Myocyte (in vitro differentiated cells): ENCODE data around the gene OR13J1. TPM values are rescaled to one million over a fixed set of nuclear protein-coding genes. Genes with fewer than 3 reads are reported as not detected.
A peak's percentile ranks its signal among the peaks of the same experiment; 100 is the strongest.

Experiments
- DNase-seq: peaks from one replicate; pipeline ENCODE4 v3.0.0-alpha.2; 2012; ENCODE audit warnings: low read depth
- total RNA-seq: library from RNA; depleted of rRNA; stranded (reverse); fragments of >200 nt; gene quantifications from 2 replicates; pipeline ENCODE4 v1.2.3, GENCODE V29; 2014

OR13J1 gene
- total RNA-seq, 1 donor from 2014 or later, result not detected

GRCh38 chr9:35835216-35835632, 35.0 kb downstream of the OR13J1 start:
- no peak for DNase-seq

- no peak for DNase-seq
Observed at GRCh38 chr9:35834260-35835215, 35.7 kb downstream of the OR13J1 start.

- DNase-seq, result no peak
Observed at GRCh38 chr9:35832814-35833213, 37.4 kb downstream of the OR13J1 start.

- DNase-seq, result no peak
Observed at GRCh38 chr9:35831040-35831439, 39.2 kb downstream of the OR13J1 start.

GRCh38 chr9:35829764-35830096, 40.5 kb downstream of the OR13J1 start:
- DNase-seq, result no peak

GRCh38 chr9:35829084-35829763, 41.0 kb downstream of the OR13J1 start, which contains the start of gene TMEM8B:
TSS of gene TMEM8B (plus strand) at chr9:35829228. CDS start at chr9:35829448, 220 bp downstream.
- peak; percentile 94 for DNase-seq

GRCh38 chr9:35828716-35829083, 41.5 kb downstream of the OR13J1 start, which contains the start of gene FAM221B:
TSS of gene FAM221B (minus strand) at chr9:35828732. CDS start at chr9:35826161, 2,571 bp downstream.
- DNase-seq, result no peak

GRCh38 chr9:35827486-35827885, 42.7 kb downstream of the OR13J1 start:
- DNase-seq, result peak; percentile 79

GRCh38 chr9:35826071-35826701, 44.0 kb downstream of the OR13J1 start:
- DNase-seq, result peak; percentile 76

- DNase-seq, result no peak
Observed at GRCh38 chr9:35822926-35823325, 47.3 kb downstream of the OR13J1 start.

- peak; percentile 70 for DNase-seq
Observed at GRCh38 chr9:35820076-35820475, 50.1 kb downstream of the OR13J1 start.

Other genes with a start within 250 kb of the OR13J1 start
- not detected in 2 replicates for gene SIT1, start 219.5 kb downstream of the OR13J1 start, total RNA-seq
- gene RMRP, start 212.4 kb downstream of the OR13J1 start, total RNA-seq, result 1,100 and 3,603 TPM in 2 replicates
- 9.8 and 14.0 TPM in 2 replicates for gene CCDC107, start 212.1 kb downstream of the OR13J1 start, total RNA-seq
- gene ARHGEF39, start 205.2 kb downstream of the OR13J1 start, total RNA-seq, result not detected in 2 replicates
- 0.10 TPM in 1 of 2 replicates, not detected in the other for gene CA9, start 196.5 kb downstream of the OR13J1 start, total RNA-seq
- gene TPM2, start 180.5 kb downstream of the OR13J1 start, total RNA-seq, result 13,316 and 13,583 TPM in 2 replicates
- 219 and 242 TPM in 2 replicates for gene TLN1, start 138.2 kb downstream of the OR13J1 start, total RNA-seq
- gene CREB3, start 137.7 kb downstream of the OR13J1 start, total RNA-seq, result 69.1 and 79.9 TPM in 2 replicates
- 31.9 and 34.4 TPM in 2 replicates for gene GBA2, start 121.2 kb downstream of the OR13J1 start, total RNA-seq
- 15.5 and 17.3 TPM in 2 replicates for gene RGP1, start 121.1 kb downstream of the OR13J1 start, total RNA-seq
- not detected in 2 replicates for gene MSMP, start 116.1 kb downstream of the OR13J1 start, total RNA-seq
- 8.2 and 17.3 TPM in 2 replicates for gene NPR2, start 78.8 kb downstream of the OR13J1 start, total RNA-seq
- gene SPAG8, start 58.1 kb downstream of the OR13J1 start, total RNA-seq, result 3.4 TPM in 2 replicates
- 24.4 and 30.0 TPM in 2 replicates for gene HINT2, start 55.4 kb downstream of the OR13J1 start, total RNA-seq
- not detected in 2 replicates for gene FAM221B, start 41.7 kb downstream of the OR13J1 start, total RNA-seq
- gene TMEM8B, start 41.2 kb downstream of the OR13J1 start, total RNA-seq, result 6.8 and 8.8 TPM in 2 replicates
- 0.37 and 1.5 TPM in 2 replicates for gene HRCT1, start 35.8 kb upstream of the OR13J1 start, total RNA-seq
- gene SPAAR, start 39.1 kb upstream of the OR13J1 start, total RNA-seq, result not detected in 2 replicates
- gene OR2S2, start 87.8 kb upstream of the OR13J1 start, total RNA-seq, result not detected in 2 replicates
- gene RECK, start 166.5 kb upstream of the OR13J1 start, total RNA-seq, result 9.8 and 11.1 TPM in 2 replicates